KMS-11 (cell line): ENCODE measurements around the gene RPS3.

Experiments used
- H2AFZ ChIP-seq: fragments of 200-600 bp; sonication (generic); 2 replicates; pipeline ENCODE4 v1.6.1; 2016; ENCODE audit warnings: antibody characterized with exemption, mixed run types, low read depth
- H3K27ac ChIP-seq: fragments of 200-600 bp; sonication (generic); 2 replicates; pipeline ENCODE4 v1.6.1; 2016; ENCODE audit warnings: mild to moderate bottlenecking, mixed run types
- H3K27me3 ChIP-seq: fragments of 200-600 bp; sonication (generic); 2 replicates; pipeline ENCODE4 v1.6.1; 2017; ENCODE audit warnings: mild to moderate bottlenecking, low read depth, mixed run types, moderate library complexity; ENCODE audit not compliant: insufficient read depth
- H3K36me3 ChIP-seq: fragments of 200-600 bp; sonication (generic); 2 replicates; pipeline ENCODE4 v1.6.1; 2017; ENCODE audit warnings: mild to moderate bottlenecking, mixed run types; ENCODE audit not compliant: insufficient read depth
- H3K4me1 ChIP-seq: fragments of 200-600 bp; sonication (generic); 2 replicates; pipeline ENCODE4 v1.6.1; 2016; ENCODE audit warnings: mild to moderate bottlenecking, low read depth, mixed run types; ENCODE audit not compliant: poor library complexity, severe bottlenecking
- H3K4me2 ChIP-seq: fragments of 200-600 bp; sonication (generic); 2 replicates; pipeline ENCODE4 v1.7.0; 2016; ENCODE audit warnings: mild to moderate bottlenecking, mixed run types
- H3K4me3 ChIP-seq: fragments of 200-600 bp; sonication (generic); IDR thresholded peaks from 2 replicates; pipeline ENCODE4 v1.6.1; 2017; ENCODE audit warnings: low read depth, low read length, mixed read lengths; ENCODE audit not compliant: insufficient read depth
- H3K79me2 ChIP-seq: fragments of 200-600 bp; sonication (generic); 2 replicates; pipeline ENCODE4 v1.6.1; 2016; ENCODE audit warnings: low read depth, mixed run types; ENCODE audit not compliant: insufficient read depth
- H3K9ac ChIP-seq: fragments of 200-600 bp; sonication (generic); 2 replicates; pipeline ENCODE4 v1.6.1; 2016; ENCODE audit warnings: mild to moderate bottlenecking, mixed run types
- H4K20me1 ChIP-seq: fragments of 200-600 bp; sonication (generic); 2 replicates; pipeline ENCODE4 v1.6.1; 2016; ENCODE audit warnings: mild to moderate bottlenecking, mixed run types; ENCODE audit not compliant: insufficient read depth
- CTCF ChIP-seq: fragments of 200-600 bp; sonication (generic); conservative IDR thresholded peaks from 2 replicates; pipeline ENCODE4 v1.6.1; 2017; ENCODE audit warnings: low read depth, mild to moderate bottlenecking, antibody characterized with exemption, low read length, moderate library complexity, mixed read lengths

The RPS3 gene

GRCh38 chr11:75428281-75428724, 29.0 kb downstream of the RPS3 start:
- Histone ChIP-seq H3K27ac (no peak overlapping the region), H3K4me3 (no peak overlapping the region)

GRCh38 chr11:75428989-75429640, 29.8 kb downstream of the RPS3 start:
- no peak for TF ChIP-seq CTCF
- Histone ChIP-seq H3K4me3 (no peak overlapping the region), H3K4me1 (no peaks in the 10 kb centered on the region), H3K36me3 (no peaks in the 10 kb centered on the region), H2AFZ (no peak overlapping the region), H4K20me1 (no peaks in the 10 kb centered on the region), H3K27ac (no peak overlapping the region), H3K79me2 (no peaks in the 10 kb centered on the region), H3K4me2 (no peak overlapping the region), H3K27me3 (no peaks in the 10 kb centered on the region), H3K9ac (no peak overlapping the region)

More at GRCh38 chr11:75428281-75428724, 29.0 kb downstream of the RPS3 start:
- Histone ChIP-seq H3K36me3 (no peaks in the 10 kb centered on the region), H3K27me3 (no peaks in the 10 kb centered on the region), H3K9ac (no peak overlapping the region), H3K4me1 (no peaks in the 10 kb centered on the region), H3K4me2 (no peak overlapping the region), H4K20me1 (no peaks in the 10 kb centered on the region), H3K79me2 (no peaks in the 10 kb centered on the region), H2AFZ (no peak overlapping the region)
- no peak for TF ChIP-seq CTCF

GRCh38 chr11:75429641-75429901, 30.3 kb downstream of the RPS3 start:
- no peaks in the 10 kb centered on the region for H3K36me3 ChIP-seq
- H3K27me3 ChIP-seq, result no peaks in the 10 kb centered on the region
- H3K4me2 ChIP-seq, result no peak overlapping the region
- H3K4me3 ChIP-seq, result no peak overlapping the region
- H4K20me1 ChIP-seq, result no peaks in the 10 kb centered on the region
- no peaks in the 10 kb centered on the region for H3K4me1 ChIP-seq
- no peaks in the 10 kb centered on the region for H3K79me2 ChIP-seq
- H3K27ac ChIP-seq, result no peak overlapping the region
- TF ChIP-seq CTCF, result no peak
- H3K9ac ChIP-seq, result no peak overlapping the region
- no peak overlapping the region for H2AFZ ChIP-seq

- Histone ChIP-seq H3K4me1 (no peaks in the 10 kb centered on the region), H3K27ac (no peak overlapping the region), H3K4me3 (no peak overlapping the region), H3K79me2 (no peaks in the 10 kb centered on the region), H4K20me1 (no peaks in the 10 kb centered on the region), H2AFZ (no peak overlapping the region), H3K9ac (no peak overlapping the region), H3K36me3 (no peaks in the 10 kb centered on the region), H3K27me3 (no peaks in the 10 kb centered on the region), H3K4me2 (no peak overlapping the region)
- no peak for TF ChIP-seq CTCF
Measured at GRCh38 chr11:75429902-75430713, 30.8 kb downstream of the RPS3 start.
